ENCODE data around the gene TBX6. TPM values are rescaled to one million over a fixed set of nuclear protein-coding genes. Genes with fewer than 3 reads are reported as not detected.
A peak's percentile ranks its signal among the peaks of the same experiment; 100 is the strongest.
"Not testable (repeated sequence)": the region's sequence is repeated elsewhere in the genome, so short reads cannot be mapped to it uniquely, and the experiment has no call there.

Gene TBX6
- total RNA-seq = 2.7 and 2.9 TPM in 2 replicates

- peaks cover 3% of the 10 kb centered on the region for H3K9me3 Mint-ChIP-seq
- H3K4me1 Mint-ChIP-seq (ENCODE audit: low read depth) = peaks cover 37% of the 10 kb centered on the region
Measured at GRCh38 chr16:30091474-30092372, at the start of gene TBX6. TSS of gene TBX6 (minus strand) at chr16:30091924. CDS start at chr16:30091193, 731 bp downstream.

GRCh38 chr16:30139583-30140481 lies 48.1 kb upstream of the TBX6 start:
- Mint-ChIP-seq H3K27ac (peak overlapping the region; percentile 78), H3K9me3 (no peaks in the 10 kb centered on the region), H3K27me3 (ENCODE audit: low read depth) (no peaks in the 10 kb centered on the region), H3K4me3 (ENCODE audit: low read depth) (no peak overlapping the region), H3K36me3 (ENCODE audit: low read depth) (no peaks in the 10 kb centered on the region), H3K4me1 (ENCODE audit: low read depth) (peaks cover 20% of the 10 kb centered on the region)
- no peak for DNase-seq (ENCODE audit: low spot score)
- intact Hi-C loops (cut with micrococcal nuclease) = no loop called here

More at GRCh38 chr16:30091474-30092372, at the start of gene TBX6:
- peak; percentile 92 for DNase-seq (ENCODE audit: low spot score)
- peaks cover 32% of the 10 kb centered on the region for H3K36me3 Mint-ChIP-seq (ENCODE audit: low read depth)
- no peaks in the 10 kb centered on the region for H3K27me3 Mint-ChIP-seq (ENCODE audit: low read depth)
- peak within 1 kb of the TSS; percentile 88 for H3K4me3 Mint-ChIP-seq (ENCODE audit: low read depth)
- H3K27ac Mint-ChIP-seq = peak within 1 kb of the TSS; percentile 97
- intact Hi-C loops (cut with micrococcal nuclease) = loop anchor here (1.0 to 10.0 kb wide), 4 partner anchors 17 to 567 kb away; partner anchors contain the start of genes ALDOA, FBRS, PPP4C and ZNF771

GRCh38 chr16:30137897-30138296 lies 46.2 kb upstream of the TBX6 start:
- Mint-ChIP-seq H3K9me3 (no peaks in the 10 kb centered on the region), H3K4me1 (ENCODE audit: low read depth) (peaks cover 15% of the 10 kb centered on the region), H3K27me3 (ENCODE audit: low read depth) (no peaks in the 10 kb centered on the region), H3K27ac (no peak overlapping the region), H3K4me3 (ENCODE audit: low read depth) (no peak overlapping the region), H3K36me3 (ENCODE audit: low read depth) (no peaks in the 10 kb centered on the region)
- intact Hi-C loops (cut with micrococcal nuclease) = no loop called here
- DNase-seq (ENCODE audit: low spot score) = no peak

DNA sequence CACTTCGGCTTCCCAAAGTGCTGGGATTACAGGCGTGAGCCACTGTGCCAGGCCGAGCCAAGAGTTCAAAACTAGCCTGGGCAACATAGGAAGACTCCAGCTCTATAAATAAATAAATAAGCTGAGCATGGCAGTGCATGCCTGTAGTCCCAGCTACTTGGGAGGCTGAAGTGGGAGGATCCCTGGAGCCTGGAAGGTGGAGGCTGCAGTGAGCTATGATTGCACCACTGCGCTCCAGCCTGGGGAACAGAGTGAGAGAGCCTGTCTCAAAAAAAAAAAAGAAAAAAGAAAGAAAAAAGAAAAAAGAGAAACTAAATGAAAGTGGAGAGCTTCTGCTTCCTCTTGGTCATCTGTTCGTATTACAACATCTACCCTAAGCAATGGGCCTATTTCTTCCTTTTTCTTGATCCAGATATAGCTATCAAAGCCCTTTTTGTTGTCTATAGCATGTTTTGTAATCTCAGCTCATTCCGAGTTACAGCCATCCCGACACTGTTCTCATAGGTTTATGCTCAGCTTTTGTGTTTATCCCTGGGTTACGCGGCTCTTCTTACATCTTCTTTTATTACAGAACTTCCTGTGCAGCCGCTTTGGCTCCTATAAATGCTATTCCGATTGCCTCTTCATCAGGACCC lies 45.4 kb upstream of the TBX6 start:
- no peak overlapping the region for H3K27ac Mint-ChIP-seq
- no peaks in the 10 kb centered on the region for H3K36me3 Mint-ChIP-seq (ENCODE audit: low read depth)
- H3K4me3 Mint-ChIP-seq (ENCODE audit: low read depth) = no peak overlapping the region
- H3K4me1 Mint-ChIP-seq (ENCODE audit: low read depth) = peaks cover 15% of the 10 kb centered on the region
- intact Hi-C loops (cut with micrococcal nuclease) = no loop called here
- no peaks in the 10 kb centered on the region for H3K9me3 Mint-ChIP-seq
- no peaks in the 10 kb centered on the region for H3K27me3 Mint-ChIP-seq (ENCODE audit: low read depth)
- no peak for DNase-seq (ENCODE audit: low spot score)

DNA sequence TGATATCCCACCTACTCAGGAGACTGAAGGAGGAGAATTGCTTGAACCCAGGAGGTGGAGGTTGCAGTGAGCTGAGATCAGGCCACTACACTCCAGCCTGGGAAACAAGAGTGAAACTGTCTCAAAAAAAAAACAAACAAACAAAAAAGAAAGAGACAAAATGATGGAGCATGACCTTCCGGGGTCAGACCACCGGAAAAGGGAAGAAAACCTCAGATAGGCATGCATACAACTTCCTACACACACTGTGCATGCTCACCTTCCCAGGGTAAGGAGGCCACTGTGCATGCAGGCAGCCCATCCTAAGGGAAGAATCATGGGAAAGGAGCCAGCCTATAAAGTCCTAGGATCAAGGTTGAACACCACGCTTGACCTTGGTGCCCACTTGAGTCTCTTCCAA lies 40.9 kb upstream of the TBX6 start:
- no peak overlapping the region for H3K27ac Mint-ChIP-seq

GRCh38 chr16:30131869-30132475 lies 40.2 kb upstream of the TBX6 start:
- H3K27me3 Mint-ChIP-seq (ENCODE audit: low read depth) = no peaks in the 10 kb centered on the region
- H3K4me1 Mint-ChIP-seq (ENCODE audit: low read depth) = peaks cover 12% of the 10 kb centered on the region
- no peaks in the 10 kb centered on the region for H3K9me3 Mint-ChIP-seq
- peaks cover 7% of the 10 kb centered on the region for H3K36me3 Mint-ChIP-seq (ENCODE audit: low read depth)
- intact Hi-C loops (cut with micrococcal nuclease) = no loop called here
- no peak overlapping the region for H3K4me3 Mint-ChIP-seq (ENCODE audit: low read depth)
- H3K27ac Mint-ChIP-seq = peak overlapping the region; percentile 38
- DNase-seq (ENCODE audit: low spot score) = no peak

More for the DNA sequence above, 40.9 kb upstream of the TBX6 start:
- intact Hi-C loops (cut with micrococcal nuclease) = no loop called here
- Mint-ChIP-seq H3K36me3 (ENCODE audit: low read depth) (peaks cover 7% of the 10 kb centered on the region), H3K27me3 (ENCODE audit: low read depth) (no peaks in the 10 kb centered on the region), H3K4me1 (ENCODE audit: low read depth) (peaks cover 15% of the 10 kb centered on the region), H3K9me3 (no peaks in the 10 kb centered on the region), H3K4me3 (ENCODE audit: low read depth) (no peak overlapping the region)
- DNase-seq (ENCODE audit: low spot score) = no peak

DNA sequence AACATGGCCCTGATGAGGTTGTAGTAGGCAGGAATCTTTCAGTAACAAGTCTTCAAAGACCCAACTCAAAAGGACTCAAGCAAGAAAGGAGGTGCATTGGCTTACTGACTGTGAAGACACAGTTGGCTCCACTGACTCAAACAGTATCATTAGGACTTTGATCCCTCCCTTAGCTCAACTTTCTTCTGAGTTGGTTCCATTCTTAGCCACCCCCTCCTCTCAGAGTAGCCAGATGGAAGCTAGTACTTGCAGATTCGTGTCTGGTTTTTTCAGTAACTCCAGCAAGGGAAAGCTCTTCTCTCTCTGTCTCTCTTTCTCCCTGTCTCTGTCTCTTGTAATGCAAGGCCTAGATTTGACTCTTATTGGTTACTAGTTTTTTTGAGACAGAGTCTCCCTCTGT lies 36.3 kb upstream of the TBX6 start:
- H3K36me3 Mint-ChIP-seq (ENCODE audit: low read depth) = peaks cover 7% of the 10 kb centered on the region
- intact Hi-C loops (cut with micrococcal nuclease) = no loop called here

GRCh38 chr16:30125690-30126089 lies 34.0 kb upstream of the TBX6 start:
- H3K27me3 Mint-ChIP-seq (ENCODE audit: low read depth); H3K4me3 Mint-ChIP-seq (ENCODE audit: low read depth); H3K9me3 Mint-ChIP-seq; DNase-seq (ENCODE audit: low spot score); H3K36me3 Mint-ChIP-seq (ENCODE audit: low read depth); H3K27ac Mint-ChIP-seq; intact Hi-C loops (cut with micrococcal nuclease): not testable (repeated sequence)
- H3K4me1 Mint-ChIP-seq (ENCODE audit: low read depth) = peaks cover 17% of the 10 kb centered on the region

More for the DNA sequence above, 36.3 kb upstream of the TBX6 start:
- no peak overlapping the region for H3K4me3 Mint-ChIP-seq (ENCODE audit: low read depth)
- no peaks in the 10 kb centered on the region for H3K27me3 Mint-ChIP-seq (ENCODE audit: low read depth)
- no peak overlapping the region for H3K27ac Mint-ChIP-seq
- no peaks in the 10 kb centered on the region for H3K9me3 Mint-ChIP-seq
- H3K4me1 Mint-ChIP-seq (ENCODE audit: low read depth) = peaks cover 13% of the 10 kb centered on the region
- no peak for DNase-seq (ENCODE audit: low spot score)

DNA sequence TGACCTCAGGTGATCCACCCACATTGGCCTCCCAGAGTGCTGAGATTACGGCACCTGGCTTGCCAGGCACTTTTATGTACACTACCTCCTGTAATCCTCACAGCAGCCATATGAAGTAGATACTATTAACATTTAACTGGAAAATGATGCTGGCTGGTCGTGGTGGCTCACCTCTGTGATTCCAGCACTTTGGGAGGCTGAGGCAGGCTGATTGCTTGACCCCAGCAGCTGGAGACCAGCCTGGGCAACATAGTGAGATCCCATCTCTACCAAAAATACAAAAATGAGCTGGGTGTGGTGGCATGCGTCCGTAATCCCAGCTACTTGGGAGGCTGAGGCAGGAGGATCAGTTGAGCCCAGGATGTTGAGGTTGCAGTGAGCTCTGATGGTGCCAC lies 33.3 kb upstream of the TBX6 start:
- no peak overlapping the region for H3K4me3 Mint-ChIP-seq (ENCODE audit: low read depth)
- no peak overlapping the region for H3K27ac Mint-ChIP-seq
- no peaks in the 10 kb centered on the region for H3K27me3 Mint-ChIP-seq (ENCODE audit: low read depth)
- intact Hi-C loops (cut with micrococcal nuclease) = loop anchor here (5.0 kb wide), 1 partner anchor 282 kb away; the partner anchor contains the start of gene ZNF771
- peaks cover 18% of the 10 kb centered on the region for H3K4me1 Mint-ChIP-seq (ENCODE audit: low read depth)
- peaks cover 9% of the 10 kb centered on the region for H3K36me3 Mint-ChIP-seq (ENCODE audit: low read depth)
- no peaks in the 10 kb centered on the region for H3K9me3 Mint-ChIP-seq
- no peak for DNase-seq (ENCODE audit: low spot score)

GRCh38 chr16:30122604-30123160 lies 31.0 kb upstream of the TBX6 start:
- H3K27me3 Mint-ChIP-seq (ENCODE audit: low read depth) = no peaks in the 10 kb centered on the region
- H3K4me1 Mint-ChIP-seq (ENCODE audit: low read depth) = peaks cover 19% of the 10 kb centered on the region
- DNase-seq (ENCODE audit: low spot score) = no peak
- H3K36me3 Mint-ChIP-seq (ENCODE audit: low read depth) = peaks cover 19% of the 10 kb centered on the region
- H3K27ac Mint-ChIP-seq = peak overlapping the region; percentile 85
- peak overlapping the region; percentile 89 for H3K4me3 Mint-ChIP-seq (ENCODE audit: low read depth)
- no peaks in the 10 kb centered on the region for H3K9me3 Mint-ChIP-seq
- intact Hi-C loops (cut with micrococcal nuclease) = loop anchor here (5.0 kb wide), 1 partner anchor 285 kb away; the partner anchor contains the start of gene ZNF771

DNA sequence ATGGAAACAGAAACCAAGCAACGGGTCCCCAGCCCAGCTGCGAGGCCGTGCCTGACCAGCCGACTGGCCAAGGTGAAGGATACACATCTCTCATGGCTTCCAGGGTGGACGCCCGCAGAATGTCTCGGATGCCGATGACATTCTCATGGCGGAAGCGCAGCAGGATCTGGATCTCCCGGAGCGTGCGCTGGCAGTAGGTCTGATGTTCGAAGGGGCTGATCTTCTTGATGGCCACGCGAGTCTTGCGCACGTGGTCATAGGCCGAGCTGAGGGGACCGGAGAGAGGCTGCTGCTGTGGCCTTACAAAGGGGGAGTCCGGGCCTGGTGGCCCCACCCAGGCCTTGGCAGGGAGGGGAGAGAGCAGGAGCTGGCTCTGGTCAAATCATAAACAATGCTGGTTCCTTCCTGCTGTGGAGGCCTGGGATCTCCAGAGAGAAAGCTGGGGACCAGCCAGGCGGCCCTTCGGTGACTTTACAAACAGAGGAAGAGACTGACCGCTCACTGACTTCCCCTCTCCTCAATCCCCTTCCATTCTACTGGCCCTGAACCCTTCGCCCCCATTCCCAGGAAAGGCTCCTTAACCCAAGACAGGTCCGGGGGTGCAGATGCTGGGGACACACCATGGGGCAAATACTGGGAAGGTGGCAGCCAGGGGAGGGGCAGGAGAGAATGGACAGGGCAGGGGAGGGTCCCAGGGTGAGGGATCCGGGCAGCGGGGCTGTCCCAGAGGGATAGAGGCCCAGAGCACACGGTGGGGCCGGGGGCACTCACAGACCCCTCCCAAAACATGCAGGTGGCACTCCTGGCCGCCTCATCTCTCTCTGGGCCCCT lies 30.2 kb upstream of the TBX6 start:
- Mint-ChIP-seq H3K27ac (peak overlapping the region; percentile 78), H3K36me3 (ENCODE audit: low read depth) (peaks cover 19% of the 10 kb centered on the region), H3K9me3 (no peaks in the 10 kb centered on the region), H3K4me3 (ENCODE audit: low read depth) (peak overlapping the region; percentile 89), H3K4me1 (ENCODE audit: low read depth) (peaks cover 19% of the 10 kb centered on the region), H3K27me3 (ENCODE audit: low read depth) (no peaks in the 10 kb centered on the region)
- intact Hi-C loops (cut with micrococcal nuclease) = loop anchor here (5.0 kb wide), 1 partner anchor 285 kb away; the partner anchor contains the start of gene ZNF771
- no peak for DNase-seq (ENCODE audit: low spot score)
